Measurements from ENCODE around the gene ZSWIM4.

DNA sequence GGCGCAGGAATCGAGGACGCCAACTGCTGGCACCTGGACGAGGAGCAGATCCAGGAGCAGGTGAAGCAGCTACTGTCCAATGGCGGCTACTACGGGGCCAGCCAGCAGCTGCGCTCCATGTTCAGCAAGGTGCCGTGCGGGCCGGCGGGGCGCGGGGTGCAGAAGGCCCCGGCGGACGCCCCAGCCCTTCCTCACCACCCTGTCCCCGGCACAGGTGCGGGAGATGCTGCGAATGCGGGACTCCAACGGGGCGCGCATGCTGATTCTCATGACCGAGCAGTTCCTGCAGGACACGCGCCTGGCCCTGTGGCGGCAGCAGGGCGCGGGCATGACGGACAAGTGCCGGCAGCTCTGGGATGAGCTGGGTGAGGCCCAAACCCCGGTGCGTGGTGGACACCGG, 13.6 kb downstream of the ZSWIM4 start:
- TF ChIP-seq CTCF (conservative IDR thresholded peaks at IDR 0.05; ENCODE audit: low read depth, low read length) (no peak), CHD1 (IDR thresholded peaks at IDR 0.05; ENCODE audit: low read depth, low read length) (no peak)
